ENCODE data around the gene TPSAB1. TPM values are rescaled to one million over a fixed set of nuclear protein-coding genes. Genes with fewer than 3 reads are reported as not detected.

TPSAB1 gene
- total and polyA plus RNA-seq, 2 donors: 4.3 to 11.1 TPM

DNA sequence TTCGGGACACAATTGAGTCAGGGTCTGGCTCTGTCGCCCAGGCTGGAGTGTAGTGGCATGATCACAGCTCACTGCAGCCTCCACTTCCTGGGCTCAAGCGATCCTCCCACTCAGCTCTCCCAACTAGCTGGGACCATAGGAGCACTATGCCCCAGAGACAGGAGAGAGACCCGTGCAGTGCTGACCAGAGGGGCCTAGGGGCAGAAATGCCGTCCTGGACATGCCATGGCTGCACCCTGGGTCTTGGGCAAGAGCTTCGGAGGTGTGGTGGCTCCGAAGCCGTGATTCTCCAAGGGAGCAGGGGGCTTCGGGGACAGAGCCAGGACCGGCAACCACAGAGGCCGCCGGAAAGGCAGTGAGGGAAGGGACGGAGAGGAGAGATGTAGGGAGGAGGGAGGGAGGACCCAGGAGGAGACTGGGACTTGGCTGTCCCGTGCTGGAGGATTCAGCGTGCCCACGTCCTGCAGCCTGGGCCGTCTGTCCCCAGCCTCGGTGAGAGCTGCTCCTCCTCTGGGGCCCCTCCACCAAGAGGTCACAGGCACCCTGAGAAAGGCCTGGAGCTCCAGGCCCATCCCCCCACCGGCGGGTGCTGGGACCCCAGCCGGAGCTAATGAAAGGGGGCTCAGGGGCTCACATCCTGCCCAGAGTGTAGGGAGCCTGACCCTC is 37.2 kb downstream of the TPSAB1 start:
- Histone ChIP-seq H3K36me3 (ENCODE audit: control insufficient read depth in 2 of 2, insufficient read depth in 2 of 2, low read length in 1 of 2) (no peaks in the 10 kb centered on the region), H3K4me3 (ENCODE audit: low read length in 2 of 2) (no peak overlapping the region), H3K27ac (ENCODE audit: low read depth in 1 of 2, low read length in 1 of 2) (no peak overlapping the region), H3K27me3 (ENCODE audit: control insufficient read depth in 2 of 2, insufficient read depth in 1 of 2, low read length in 1 of 2) (peaks cover 4 to 39% of the 10 kb centered on the region in 2 donors), H3K4me1 (ENCODE audit: control insufficient read depth in 2 of 2, insufficient read depth in 2 of 2, low read length in 2 of 2) (no peaks in the 10 kb centered on the region), H3K9me3 (ENCODE audit: control insufficient read depth in 2 of 2, insufficient read depth in 1 of 2, low read length in 1 of 2) (no peaks in the 10 kb centered on the region)
- DNase-seq (ENCODE audit: low read depth in 6 of 9, low spot score in 9 of 9): no peak
- 46% methylated on average over 21 of the region's 21 CpGs for WGBS

DNA sequence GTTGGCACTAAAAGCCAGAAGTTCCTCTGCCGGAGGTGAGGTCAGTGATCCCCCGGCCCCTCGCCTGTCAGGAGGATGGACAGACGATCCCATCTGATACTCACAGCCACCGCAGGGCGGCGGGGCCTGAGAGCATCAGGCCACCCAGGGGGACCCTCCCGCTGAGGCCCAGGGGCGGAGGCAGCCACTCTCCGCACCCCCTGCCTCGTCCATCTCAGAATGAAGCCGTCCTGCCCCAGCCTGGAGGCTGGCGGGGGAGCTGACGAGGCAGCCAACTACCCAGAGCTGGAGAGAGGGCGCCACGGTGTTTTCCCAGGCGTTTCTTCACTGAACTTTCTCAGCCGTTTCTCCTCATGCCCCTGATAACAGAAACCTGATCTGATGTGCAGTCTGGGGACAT is 38.0 kb downstream of the TPSAB1 start:
- Histone ChIP-seq H3K4me1 (ENCODE audit: control insufficient read depth in 2 of 2, insufficient read depth in 2 of 2, low read length in 2 of 2) (no peaks in the 10 kb centered on the region), H3K27ac (ENCODE audit: low read depth in 1 of 2, low read length in 1 of 2) (no peak overlapping the region), H3K4me3 (ENCODE audit: low read length in 2 of 2) (no peak overlapping the region), H3K27me3 (ENCODE audit: control insufficient read depth in 2 of 2, insufficient read depth in 1 of 2, low read length in 1 of 2) (peaks cover 6 to 44% of the 10 kb centered on the region in 2 donors), H3K36me3 (ENCODE audit: control insufficient read depth in 2 of 2, insufficient read depth in 2 of 2, low read length in 1 of 2) (no peaks in the 10 kb centered on the region), H3K9me3 (ENCODE audit: control insufficient read depth in 2 of 2, insufficient read depth in 1 of 2, low read length in 1 of 2) (no peaks in the 10 kb centered on the region)
- no peak for DNase-seq (ENCODE audit: low read depth in 6 of 9, low spot score in 9 of 9)
- WGBS: 14% methylated on average over 18 of the region's 18 CpGs

DNA sequence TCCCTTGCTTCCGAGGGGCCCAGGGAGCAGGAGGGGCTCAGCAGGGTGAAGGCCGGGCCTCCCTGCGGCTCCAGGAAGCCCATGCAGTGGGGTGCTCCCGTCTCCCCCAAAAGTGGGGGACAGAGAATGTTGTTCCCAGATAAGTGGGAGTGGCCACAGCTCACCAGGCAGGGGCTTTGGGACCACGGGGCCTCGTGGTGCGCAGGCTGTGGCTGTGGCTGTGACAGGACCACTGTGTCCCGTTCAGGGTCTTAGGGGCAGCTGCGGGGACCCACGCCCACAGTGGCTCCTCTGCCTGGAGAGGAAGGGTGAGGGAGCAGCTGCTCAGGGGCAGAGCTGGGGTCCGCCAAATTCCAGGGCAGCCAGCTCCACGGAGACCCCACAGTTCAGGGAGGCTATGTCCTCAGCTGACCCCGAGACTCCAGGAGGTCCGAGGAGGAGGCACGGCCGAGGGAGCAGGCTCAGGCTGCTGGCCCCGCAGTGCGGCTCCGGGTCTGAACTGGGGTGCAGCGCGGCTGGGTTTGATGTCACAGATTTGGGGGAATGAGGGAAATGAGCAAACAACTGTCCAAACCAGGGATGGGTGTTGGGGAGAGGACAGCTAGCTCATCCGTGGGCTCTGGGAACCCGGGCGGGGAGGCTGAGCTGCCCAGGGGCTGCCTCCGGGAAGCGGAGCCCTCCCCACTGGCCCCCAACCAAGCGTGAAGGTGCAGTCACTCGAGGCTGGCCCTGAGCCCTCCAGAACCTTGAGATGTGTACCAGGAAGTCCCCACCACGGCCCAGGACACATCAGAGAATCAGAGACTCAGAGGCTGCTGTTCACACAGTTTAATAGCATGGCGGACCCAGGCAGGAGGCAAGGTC is 38.8 kb downstream of the TPSAB1 start:
- no peaks in the 10 kb centered on the region for H3K36me3 ChIP-seq (ENCODE audit: control insufficient read depth in 2 of 2, insufficient read depth in 2 of 2, low read length in 1 of 2)
- no peak overlapping the region for H3K4me3 ChIP-seq (ENCODE audit: low read length in 2 of 2)
- no peaks in the 10 kb centered on the region for H3K4me1 ChIP-seq (ENCODE audit: control insufficient read depth in 2 of 2, insufficient read depth in 2 of 2, low read length in 2 of 2)
- 82% methylated on average over 30 of the region's 30 CpGs for WGBS
- DNase-seq (ENCODE audit: low read depth in 6 of 9, low spot score in 9 of 9): no peak
- peaks cover 7 to 51% of the 10 kb centered on the region in 2 donors for H3K27me3 ChIP-seq (ENCODE audit: control insufficient read depth in 2 of 2, insufficient read depth in 1 of 2, low read length in 1 of 2)
- no peaks in the 10 kb centered on the region for H3K9me3 ChIP-seq (ENCODE audit: control insufficient read depth in 2 of 2, insufficient read depth in 1 of 2, low read length in 1 of 2)
- no peak overlapping the region for H3K27ac ChIP-seq (ENCODE audit: low read depth in 1 of 2, low read length in 1 of 2)

GRCh38 chr16:1279945-1280589 is 39.6 kb downstream of the TPSAB1 start:
- H3K4me3 ChIP-seq (ENCODE audit: low read length in 2 of 2): no peak overlapping the region
- no peaks in the 10 kb centered on the region for H3K9me3 ChIP-seq (ENCODE audit: control insufficient read depth in 2 of 2, insufficient read depth in 1 of 2, low read length in 1 of 2)
- no peaks in the 10 kb centered on the region for H3K4me1 ChIP-seq (ENCODE audit: control insufficient read depth in 2 of 2, insufficient read depth in 2 of 2, low read length in 2 of 2)
- 91% methylated on average over 29 of the region's 29 CpGs for WGBS
- no peak for DNase-seq (ENCODE audit: low read depth in 6 of 9, low spot score in 9 of 9)
- H3K27me3 ChIP-seq (ENCODE audit: control insufficient read depth in 2 of 2, insufficient read depth in 1 of 2, low read length in 1 of 2): peaks cover 9 to 53% of the 10 kb centered on the region in 2 donors
- no peaks in the 10 kb centered on the region for H3K36me3 ChIP-seq (ENCODE audit: control insufficient read depth in 2 of 2, insufficient read depth in 2 of 2, low read length in 1 of 2)
- no peak overlapping the region for H3K27ac ChIP-seq (ENCODE audit: low read depth in 1 of 2, low read length in 1 of 2)

DNA sequence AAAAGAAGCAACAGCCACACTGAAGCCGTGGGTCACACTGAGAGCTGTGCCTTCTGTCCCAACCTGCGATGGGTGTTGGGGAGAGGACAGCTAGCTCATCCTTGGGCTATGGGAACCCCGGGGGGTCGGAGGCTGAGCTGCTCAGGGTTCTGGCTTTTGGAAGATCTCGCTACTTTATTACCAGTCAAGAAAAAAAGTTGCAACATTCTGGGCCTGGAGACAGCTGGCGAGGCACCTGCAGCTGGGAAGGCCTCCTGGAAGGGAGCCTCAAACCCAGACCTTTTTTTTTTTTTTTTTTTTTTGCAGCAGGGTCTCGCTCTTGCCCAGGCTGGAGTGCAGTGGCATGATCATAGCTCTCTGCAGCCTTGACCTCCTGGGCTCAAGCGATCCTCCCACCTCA is 40.3 kb downstream of the TPSAB1 start:
- Histone ChIP-seq H3K27me3 (ENCODE audit: control insufficient read depth in 2 of 2, insufficient read depth in 1 of 2, low read length in 1 of 2) (peaks cover 9 to 59% of the 10 kb centered on the region in 2 donors), H3K36me3 (ENCODE audit: control insufficient read depth in 2 of 2, insufficient read depth in 2 of 2, low read length in 1 of 2) (no peaks in the 10 kb centered on the region)
- WGBS: 81% methylated on average over 8 of the region's 8 CpGs

GRCh38 chr16:1281517-1281916 is 41.0 kb downstream of the TPSAB1 start:
- WGBS: 92% methylated on average over 16 of the region's 16 CpGs
- peaks cover 9 to 63% of the 10 kb centered on the region in 2 donors for H3K27me3 ChIP-seq (ENCODE audit: control insufficient read depth in 2 of 2, insufficient read depth in 1 of 2, low read length in 1 of 2)
- no peak for DNase-seq (ENCODE audit: low read depth in 6 of 9, low spot score in 9 of 9)

More for the DNA sequence above, 40.3 kb downstream of the TPSAB1 start:
- H3K4me3 ChIP-seq (ENCODE audit: low read length in 2 of 2): no peak overlapping the region
- no peaks in the 10 kb centered on the region for H3K9me3 ChIP-seq (ENCODE audit: control insufficient read depth in 2 of 2, insufficient read depth in 1 of 2, low read length in 1 of 2)
- no peaks in the 10 kb centered on the region for H3K4me1 ChIP-seq (ENCODE audit: control insufficient read depth in 2 of 2, insufficient read depth in 2 of 2, low read length in 2 of 2)
- no peak for DNase-seq (ENCODE audit: low read depth in 6 of 9, low spot score in 9 of 9)
- H3K27ac ChIP-seq (ENCODE audit: low read depth in 1 of 2, low read length in 1 of 2): no peak overlapping the region

DNA sequence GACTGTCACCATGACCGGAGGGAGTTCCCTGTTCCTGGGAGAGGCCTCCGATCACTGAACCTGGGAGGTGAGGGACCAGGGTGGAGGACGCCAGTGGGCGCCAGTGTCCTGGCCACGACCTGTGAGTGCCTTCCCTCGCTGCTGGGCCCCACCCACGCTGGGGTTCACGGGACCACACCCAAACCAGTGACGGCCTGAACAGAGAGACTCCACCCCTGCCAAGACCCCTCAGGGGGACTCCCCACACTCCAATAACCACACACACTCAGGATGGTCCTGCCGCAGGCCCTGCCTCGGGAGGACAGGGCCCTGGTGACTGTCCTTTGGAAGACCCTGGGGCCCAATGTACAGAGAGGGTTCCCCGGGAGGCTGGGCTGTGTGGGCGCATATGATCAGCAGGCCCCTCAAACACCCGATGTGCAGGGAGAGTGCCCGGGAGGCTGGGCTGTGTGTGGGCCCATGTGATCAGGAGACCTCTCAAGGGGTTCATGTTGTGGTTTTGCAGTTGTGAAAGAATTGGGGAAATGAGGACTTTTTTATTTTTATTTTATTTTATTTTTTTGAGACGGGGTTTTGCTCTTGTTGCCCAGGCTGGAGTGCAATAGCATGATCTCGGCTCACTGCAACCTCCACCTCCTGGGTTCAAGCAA is 41.9 kb downstream of the TPSAB1 start:
- Histone ChIP-seq H3K27ac (ENCODE audit: low read depth in 1 of 2, low read length in 1 of 2) (no peak overlapping the region), H3K4me1 (ENCODE audit: control insufficient read depth in 2 of 2, insufficient read depth in 2 of 2, low read length in 2 of 2) (no peaks in the 10 kb centered on the region), H3K27me3 (ENCODE audit: control insufficient read depth in 2 of 2, insufficient read depth in 1 of 2, low read length in 1 of 2) (peaks cover 11 to 65% of the 10 kb centered on the region in 2 donors), H3K9me3 (ENCODE audit: control insufficient read depth in 2 of 2, insufficient read depth in 1 of 2, low read length in 1 of 2) (no peaks in the 10 kb centered on the region), H3K4me3 (ENCODE audit: low read length in 2 of 2) (no peak overlapping the region), H3K36me3 (ENCODE audit: control insufficient read depth in 2 of 2, insufficient read depth in 2 of 2, low read length in 1 of 2) (no peaks in the 10 kb centered on the region)
- DNase-seq (ENCODE audit: low read depth in 6 of 9, low spot score in 9 of 9): no peak
- WGBS: 91% methylated on average over 17 of the region's 17 CpGs

More at GRCh38 chr16:1281517-1281916, 41.0 kb downstream of the TPSAB1 start:
- Histone ChIP-seq H3K4me3 (ENCODE audit: low read length in 2 of 2) (no peak overlapping the region), H3K36me3 (ENCODE audit: control insufficient read depth in 2 of 2, insufficient read depth in 2 of 2, low read length in 1 of 2) (no peaks in the 10 kb centered on the region), H3K4me1 (ENCODE audit: control insufficient read depth in 2 of 2, insufficient read depth in 2 of 2, low read length in 2 of 2) (no peaks in the 10 kb centered on the region), H3K27ac (ENCODE audit: low read depth in 1 of 2, low read length in 1 of 2) (no peak overlapping the region), H3K9me3 (ENCODE audit: control insufficient read depth in 2 of 2, insufficient read depth in 1 of 2, low read length in 1 of 2) (no peaks in the 10 kb centered on the region)

- no peak overlapping the region for H3K4me3 ChIP-seq (ENCODE audit: low read length in 2 of 2)
- H3K27me3 ChIP-seq (ENCODE audit: control insufficient read depth in 2 of 2, insufficient read depth in 1 of 2, low read length in 1 of 2): peaks cover 10 to 65% of the 10 kb centered on the region in 2 donors
- peaks cover 0 to 2% of the 10 kb centered on the region in 2 donors for H3K4me1 ChIP-seq (ENCODE audit: control insufficient read depth in 2 of 2, insufficient read depth in 2 of 2, low read length in 2 of 2)
- no peaks in the 10 kb centered on the region for H3K9me3 ChIP-seq (ENCODE audit: control insufficient read depth in 2 of 2, insufficient read depth in 1 of 2, low read length in 1 of 2)
- WGBS: 54% methylated on average over 17 of the region's 17 CpGs
- no peak for DNase-seq (ENCODE audit: low read depth in 6 of 9, low spot score in 9 of 9)
- no peak overlapping the region for H3K27ac ChIP-seq (ENCODE audit: low read depth in 1 of 2, low read length in 1 of 2)
- no peaks in the 10 kb centered on the region for H3K36me3 ChIP-seq (ENCODE audit: control insufficient read depth in 2 of 2, insufficient read depth in 2 of 2, low read length in 1 of 2)
Observed at GRCh38 chr16:1283296-1283695, 42.8 kb downstream of the TPSAB1 start.

All from thymus (tissue), 11 donors.